Lung (tissue), 12 donors: ENCODE data around the gene CDH4. TPM values are rescaled to one million over a fixed set of nuclear protein-coding genes. Genes with fewer than 3 reads are reported as not detected.

Experiments used
- ATAC-seq: fragments of 200-7000 bp; cut with Tn5 transposase; one replicate; pipeline ENCODE4 v1.9.1; 2020; ENCODE audit warnings: moderate number of reproducible peaks; ENCODE audit not compliant: insufficient read depth, low FRiP score
- DNase-seq, 3 donors: peaks; one replicate each; pipeline ENCODE4 v3.0.0-alpha.2; 2013 to 2017
- H3K27ac ChIP-seq, 2 donors: one replicate each; pipeline ENCODE4 v1.5.1; 2013; ENCODE audit warnings: mild to moderate bottlenecking in 2 of 2, moderate library complexity in 2 of 2, control low read depth in 1 of 2, inconsistent platforms in 1 of 2, low read depth in 1 of 2, low read length in 1 of 2
- H3K27me3 ChIP-seq, 3 donors: one replicate each; pipeline ENCODE4 v1.5.1; 2013; ENCODE audit warnings: low read length in 2 of 3; ENCODE audit not compliant: control insufficient read depth in 3 of 3, insufficient read depth in 3 of 3
- H3K36me3 ChIP-seq, 4 donors: one replicate each; pipeline ENCODE4 v1.5.1; 2013; ENCODE audit warnings: low read length in 4 of 4, mild to moderate bottlenecking in 1 of 4, moderate library complexity in 1 of 4; ENCODE audit not compliant: control insufficient read depth in 4 of 4, insufficient read depth in 4 of 4
- H3K4me1 ChIP-seq, 5 donors: one replicate each; pipeline ENCODE4 v1.5.1; 2013; ENCODE audit warnings: low read length in 5 of 5, mild to moderate bottlenecking in 2 of 5, moderate library complexity in 1 of 5; ENCODE audit not compliant: control insufficient read depth in 5 of 5, insufficient read depth in 5 of 5
- H3K4me3 ChIP-seq: one replicate; pipeline ENCODE4 v1.5.1; 2013; ENCODE audit warnings: mild to moderate bottlenecking, control low read depth, moderate library complexity
- H3K9ac ChIP-seq, 2 donors: one replicate each; pipeline ENCODE4 v1.5.1; 2013; ENCODE audit warnings: low read length in 2 of 2, control low read depth in 1 of 2; ENCODE audit not compliant: insufficient read depth in 1 of 2
- H3K9me3 ChIP-seq, 4 donors: one replicate each; pipeline ENCODE4 v1.5.1; 2013; ENCODE audit warnings: low read length in 3 of 4, mild to moderate bottlenecking in 1 of 4, moderate library complexity in 1 of 4; ENCODE audit not compliant: control insufficient read depth in 4 of 4, insufficient read depth in 3 of 4
- WGBS, 2 donors: extraction: QIAGEN DNeasy Blood & Tissue Kit; methylation state at CpG; one replicate each; pipeline ENCODE4 v1.1.7; 2013; 5-methylcytosine and 5-hydroxymethylcytosine counted together
- polyA plus RNA-seq, 2 donors: library from polyadenylated mRNA; stranded (reverse); fragments of 200-250 nt; gene quantifications; one replicate each; pipeline ENCODE4 v1.2.1, GENCODE V29; 2013
- total RNA-seq, 2 donors: library from RNA; depleted of rRNA in 1 of 2; stranded (reverse); fragments of >200 nt in 1 of 2; gene quantifications; one replicate each; pipeline ENCODE4 v1.2.1, GENCODE V29; 2014 to 2021
- TF ChIP-seq, protein P1 (sequence below): IDR thresholded peaks from 2 replicates; pipeline ENCODE4 v1.5.1; 2012; ENCODE audit warnings: mild to moderate bottlenecking; ENCODE audit errors: control extremely low read depth, extremely low read depth
- donor health status: control.
- donor health status: control.
- donor health status: Bipolar disorder and iron deficiency.
- donor health status: healthy.
- donor health status: DM: yes; HTN: yes; CAD: no.

CDH4 gene
- total and polyA plus RNA-seq, 4 donors, result 0.10 to 2.1 (median 0.34) TPM

DNA sequence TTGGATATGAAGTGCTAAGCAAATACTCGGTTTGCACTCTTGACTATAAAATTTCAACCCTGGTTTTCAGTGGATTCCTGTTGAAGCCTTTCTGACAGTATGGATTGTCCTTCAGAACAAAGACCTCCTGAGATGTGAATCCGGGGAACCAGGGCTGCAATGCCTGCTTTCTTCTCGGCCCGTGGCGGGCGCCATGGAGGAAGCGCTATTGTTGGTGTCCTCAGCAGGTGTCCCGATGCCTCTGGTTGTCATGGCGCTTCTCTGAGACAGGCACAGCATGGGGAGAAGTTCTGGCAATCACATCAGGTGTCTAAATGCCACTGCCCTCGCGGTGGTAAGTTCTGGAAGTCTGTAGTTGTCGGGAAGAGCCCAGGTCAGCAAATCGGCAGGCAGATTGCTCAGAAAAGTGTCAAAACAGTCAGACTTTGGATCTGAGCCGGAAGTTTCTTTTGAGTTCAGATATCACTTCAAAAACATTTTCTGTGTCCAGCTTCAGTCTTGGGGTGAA lies 188.5 kb downstream of the CDH4 start:
- no peak overlapping the region for H3K27ac ChIP-seq
- peaks cover 0 to 38% (median 0%) of the 10 kb centered on the region in 3 donors for H3K27me3 ChIP-seq
- TF ChIP-seq, protein P1, sequence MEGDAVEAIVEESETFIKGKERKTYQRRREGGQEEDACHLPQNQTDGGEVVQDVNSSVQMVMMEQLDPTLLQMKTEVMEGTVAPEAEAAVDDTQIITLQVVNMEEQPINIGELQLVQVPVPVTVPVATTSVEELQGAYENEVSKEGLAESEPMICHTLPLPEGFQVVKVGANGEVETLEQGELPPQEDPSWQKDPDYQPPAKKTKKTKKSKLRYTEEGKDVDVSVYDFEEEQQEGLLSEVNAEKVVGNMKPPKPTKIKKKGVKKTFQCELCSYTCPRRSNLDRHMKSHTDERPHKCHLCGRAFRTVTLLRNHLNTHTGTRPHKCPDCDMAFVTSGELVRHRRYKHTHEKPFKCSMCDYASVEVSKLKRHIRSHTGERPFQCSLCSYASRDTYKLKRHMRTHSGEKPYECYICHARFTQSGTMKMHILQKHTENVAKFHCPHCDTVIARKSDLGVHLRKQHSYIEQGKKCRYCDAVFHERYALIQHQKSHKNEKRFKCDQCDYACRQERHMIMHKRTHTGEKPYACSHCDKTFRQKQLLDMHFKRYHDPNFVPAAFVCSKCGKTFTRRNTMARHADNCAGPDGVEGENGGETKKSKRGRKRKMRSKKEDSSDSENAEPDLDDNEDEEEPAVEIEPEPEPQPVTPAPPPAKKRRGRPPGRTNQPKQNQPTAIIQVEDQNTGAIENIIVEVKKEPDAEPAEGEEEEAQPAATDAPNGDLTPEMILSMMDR, result no peak
- H3K9me3 ChIP-seq, result peaks cover 0 to 9% (median 0%) of the 10 kb centered on the region in 4 donors
- WGBS, 2 donors, result 72 to 83% methylated on average over 14 of the region's 14 CpGs
- DNase-seq, result no peak
- no peak overlapping the region for H3K9ac ChIP-seq
- H3K4me1 ChIP-seq, result peaks cover 0 to 6% (median 0%) of the 10 kb centered on the region in 5 donors
- H3K36me3 ChIP-seq, result no peaks in the 10 kb centered on the region
- H3K4me3 ChIP-seq, result no peak overlapping the region
- no peak for ATAC-seq

DNA sequence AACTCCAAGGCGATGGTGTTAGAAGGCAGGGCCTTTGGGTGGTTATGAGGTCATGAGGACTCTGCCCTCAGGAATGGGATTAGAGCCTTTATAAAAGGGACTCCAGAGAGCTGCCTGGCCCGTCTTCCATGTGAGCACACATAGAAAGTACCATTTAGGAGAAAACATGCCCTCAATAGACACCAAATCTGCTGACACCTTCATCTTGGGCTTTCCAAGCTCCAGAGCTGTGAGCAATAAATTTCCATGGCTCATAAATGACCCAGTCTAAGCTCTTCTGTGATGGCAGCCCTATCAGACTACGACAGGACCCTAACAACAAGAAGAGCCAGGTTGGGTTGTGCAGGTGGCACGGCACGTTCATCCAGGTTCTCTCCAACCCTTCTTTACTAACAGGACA lies 189.5 kb downstream of the CDH4 start:
- ATAC-seq, result no peak
- WGBS, 2 donors, result 88 to 89% methylated on average over 5 of the region's 5 CpGs

DNA sequence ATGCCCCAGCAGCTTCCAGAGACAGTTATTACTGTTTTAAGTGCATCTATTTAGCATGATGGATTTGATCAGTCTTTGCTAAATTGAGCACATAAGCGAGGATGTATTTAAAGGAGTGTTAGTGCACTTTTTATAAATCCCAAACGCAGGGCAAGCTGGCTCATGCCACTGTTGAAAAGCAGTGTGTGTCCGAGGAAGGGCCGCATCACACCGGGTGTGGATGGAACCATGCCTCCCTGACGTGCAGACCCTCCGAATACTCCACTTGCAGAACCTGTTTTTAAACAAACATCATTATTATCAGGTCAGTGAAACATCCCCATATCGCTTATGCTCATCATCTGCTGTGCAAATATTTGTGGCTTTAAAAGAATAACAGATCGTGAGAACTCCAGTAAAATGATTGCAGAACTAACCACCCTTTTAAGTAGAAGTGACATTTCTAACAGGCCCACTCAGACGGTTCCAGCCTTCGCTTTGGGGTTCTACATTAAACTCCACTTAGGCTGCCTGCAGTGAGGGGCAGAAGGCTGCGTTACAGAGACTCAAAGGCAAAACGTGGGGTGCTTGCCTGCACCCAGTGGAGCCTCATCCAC lies 190.1 kb downstream of the CDH4 start:
- Histone ChIP-seq H3K9me3 (peaks cover 0 to 7% (median 0%) of the 10 kb centered on the region in 4 donors), H3K27ac (no peak overlapping the region), H3K27me3 (peaks cover 0 to 32% (median 0%) of the 10 kb centered on the region in 3 donors), H3K4me1 (peaks cover 0 to 5% (median 0%) of the 10 kb centered on the region in 5 donors), H3K36me3 (no peaks in the 10 kb centered on the region), H3K4me3 (no peak overlapping the region), H3K9ac (no peak overlapping the region)
- 49 to 67% methylated on average over 13 of the region's 13 CpGs for WGBS, 2 donors
- no peak for DNase-seq
- TF ChIP-seq, protein P1, result no peak
- no peak for ATAC-seq

More for the DNA sequence above, 189.5 kb downstream of the CDH4 start:
- peaks cover 0 to 7% (median 0%) of the 10 kb centered on the region in 4 donors for H3K9me3 ChIP-seq
- H3K4me1 ChIP-seq, result peaks cover 0 to 6% (median 0%) of the 10 kb centered on the region in 5 donors
- TF ChIP-seq, protein P1, result no peak
- peaks cover 0 to 38% (median 0%) of the 10 kb centered on the region in 3 donors for H3K27me3 ChIP-seq
- no peak overlapping the region for H3K27ac ChIP-seq
- DNase-seq, result no peak
- no peak overlapping the region for H3K9ac ChIP-seq
- H3K36me3 ChIP-seq, result no peaks in the 10 kb centered on the region
- H3K4me3 ChIP-seq, result no peak overlapping the region
